ENCODE data around the gene LRRC47. TPM values are rescaled to one million over a fixed set of nuclear protein-coding genes. Genes with fewer than 3 reads are reported as not detected.
"Not testable (repeated sequence)": the region's sequence is repeated elsewhere in the genome, so short reads cannot be mapped to it uniquely, and the experiment has no call there.

Gene LRRC47
- total RNA-seq, 6 experiments from 2014 or later: 39.1 to 51.0 (median 45.2) TPM

GRCh38 chr1:3753656-3754454 lies 42.4 kb downstream of the LRRC47 start:
- no peak overlapping the region for H3K4me3 Mint-ChIP-seq
- H3K36me3 Mint-ChIP-seq (ENCODE audit: low read depth): no peaks in the 10 kb centered on the region
- no peak for DNase-seq
- no peaks in the 10 kb centered on the region for H3K9me3 Mint-ChIP-seq
- no peaks in the 10 kb centered on the region for H3K4me1 Mint-ChIP-seq (ENCODE audit: low read depth)
- H3K27ac Mint-ChIP-seq: no peak overlapping the region
- peaks cover 48% of the 10 kb centered on the region for H3K27me3 Mint-ChIP-seq (ENCODE audit: insufficient read depth)
- no peak for TF ChIP-seq CTCF (IDR thresholded peaks at IDR 0.05)

GRCh38 chr1:3752400-3752945 lies 43.8 kb downstream of the LRRC47 start, which contains the start of gene CCDC27:
Gene CCDC27 (plus strand): TSS chr1:3752450. CDS start chr1:3752482, 32 bp downstream.
- TF ChIP-seq CTCF (IDR thresholded peaks at IDR 0.05): no peak
- Mint-ChIP-seq H3K9me3 (no peaks in the 10 kb centered on the region), H3K27me3 (ENCODE audit: insufficient read depth) (peaks cover 45% of the 10 kb centered on the region), H3K4me3 (no peak within 1 kb of the TSS; the same call in 1 of the 2 replicates), H3K27ac (no peak within 1 kb of the TSS), H3K36me3 (ENCODE audit: low read depth) (no peaks in the 10 kb centered on the region), H3K4me1 (ENCODE audit: low read depth) (no peaks in the 10 kb centered on the region)
- no peak for DNase-seq

- peak overlapping the region; percentile 19; the same call in 1 of the 2 replicates for H3K4me3 Mint-ChIP-seq
- peaks cover 50% of the 10 kb centered on the region for H3K27me3 Mint-ChIP-seq (ENCODE audit: insufficient read depth)
- H3K36me3 Mint-ChIP-seq (ENCODE audit: low read depth): no peaks in the 10 kb centered on the region
- no peak for DNase-seq
- H3K9me3 Mint-ChIP-seq: no peaks in the 10 kb centered on the region
- no peak overlapping the region for H3K27ac Mint-ChIP-seq
- 0 out of 2 replicates have a peak, but pooled peaks cover 5% of the 10 kb centered on the region for H3K4me1 Mint-ChIP-seq (ENCODE audit: low read depth)
- TF ChIP-seq CTCF (IDR thresholded peaks at IDR 0.05): no peak
These were observed 45.6 kb downstream of the LRRC47 start for GRCh38 chr1:3750741-3751140.

- TF ChIP-seq CTCF (IDR thresholded peaks at IDR 0.05): no peak
- Mint-ChIP-seq H3K27ac (no peak overlapping the region), H3K9me3 (no peaks in the 10 kb centered on the region), H3K4me3 (no peak overlapping the region), H3K4me1 (ENCODE audit: low read depth) (0 out of 2 replicates have a peak, but pooled peaks cover 5% of the 10 kb centered on the region), H3K36me3 (ENCODE audit: low read depth) (no peaks in the 10 kb centered on the region), H3K27me3 (ENCODE audit: insufficient read depth) (peaks cover 43% of the 10 kb centered on the region)
- DNase-seq: no peak
These were observed 46.8 kb downstream of the LRRC47 start for GRCh38 chr1:3749512-3749911.

- H3K36me3 Mint-ChIP-seq (ENCODE audit: low read depth); DNase-seq; H3K9me3 Mint-ChIP-seq; H3K4me3 Mint-ChIP-seq; H3K4me1 Mint-ChIP-seq (ENCODE audit: low read depth); H3K27ac Mint-ChIP-seq: not testable (repeated sequence)
- H3K27me3 Mint-ChIP-seq (ENCODE audit: insufficient read depth): peaks cover 35% of the 10 kb centered on the region
These were observed 47.9 kb downstream of the LRRC47 start for GRCh38 chr1:3748316-3748900.

- H3K27me3 Mint-ChIP-seq (ENCODE audit: insufficient read depth): peaks cover 33% of the 10 kb centered on the region
- no peaks in the 10 kb centered on the region for H3K9me3 Mint-ChIP-seq
- no peaks in the 10 kb centered on the region for H3K36me3 Mint-ChIP-seq (ENCODE audit: low read depth)
- H3K4me3 Mint-ChIP-seq: peak overlapping the region; percentile 61
- no peak for DNase-seq
- no peak overlapping the region for H3K27ac Mint-ChIP-seq
- H3K4me1 Mint-ChIP-seq (ENCODE audit: low read depth): 0 out of 2 replicates have a peak, but pooled peaks cover 12% of the 10 kb centered on the region
- no peak for TF ChIP-seq CTCF (IDR thresholded peaks at IDR 0.05)
These were observed 48.4 kb downstream of the LRRC47 start for GRCh38 chr1:3747903-3748302.
